Activated CD8-positive, alpha-beta T cell treated with anti-CD3 and anti-CD28 coated beads, Interleukin-2, amount 10 ng/mL, durations not matched to agents 7 days and 5 days (primary cell): ENCODE results near the gene PRODH2. TPM values are rescaled to one million over a fixed set of nuclear protein-coding genes. Genes with fewer than 3 reads are reported as not detected.

Experiments used
- ATAC-seq: fragments of 150-1000 bp; cut with Tn5 transposase; one replicate; pipeline ENCODE4 v1.10.0; 2021; ENCODE audit warnings: moderate library complexity
- CTCF ChIA-PET: fragments of 350-600 bp; sonication (Branson Sonifier 250); formaldehyde crosslinking; loops from one replicate; lab custom pipeline; 2021; ENCODE audit warnings: antibody characterized with exemption; lab: Charles Lee
- POLR2A ChIA-PET: fragments of 350-600 bp; sonication (Branson Sonifier 250); formaldehyde crosslinking; loops from one replicate; lab custom pipeline; 2021; ENCODE audit warnings: antibody characterized with exemption; lab: Charles Lee
- DNase-seq: peaks from one replicate; pipeline ENCODE4 v3.0.0-alpha.2; 2020
- H3K27ac Mint-ChIP-seq: one replicate; pipeline ENCODE4 v1.8.0; 2021; ENCODE audit warnings: mild to moderate bottlenecking, mixed read lengths
- H3K27me3 Mint-ChIP-seq: one replicate; pipeline ENCODE4 v1.8.0; 2021; ENCODE audit warnings: low read depth, mixed read lengths
- H3K36me3 Mint-ChIP-seq: one replicate; pipeline ENCODE4 v1.8.0; 2021; ENCODE audit warnings: low read depth, mixed read lengths
- H3K4me1 Mint-ChIP-seq: one replicate; pipeline ENCODE4 v1.8.0; 2021; ENCODE audit warnings: low read depth, mixed read lengths
- H3K4me3 Mint-ChIP-seq: one replicate; pipeline ENCODE4 v1.8.0; 2021; ENCODE audit warnings: mild to moderate bottlenecking, mixed read lengths
- H3K9me3 Mint-ChIP-seq: one replicate; pipeline ENCODE4 v1.8.0; 2022; ENCODE audit warnings: mixed read lengths; ENCODE audit not compliant: insufficient read depth
- total RNA-seq, 2 experiments: library from RNA; stranded (reverse); gene quantifications; one replicate each; pipeline ENCODE4 v1.2.3, GENCODE V29; 2021

PRODH2 gene
- total RNA-seq, 2 experiments from 2014 or later = not detected

DNA sequence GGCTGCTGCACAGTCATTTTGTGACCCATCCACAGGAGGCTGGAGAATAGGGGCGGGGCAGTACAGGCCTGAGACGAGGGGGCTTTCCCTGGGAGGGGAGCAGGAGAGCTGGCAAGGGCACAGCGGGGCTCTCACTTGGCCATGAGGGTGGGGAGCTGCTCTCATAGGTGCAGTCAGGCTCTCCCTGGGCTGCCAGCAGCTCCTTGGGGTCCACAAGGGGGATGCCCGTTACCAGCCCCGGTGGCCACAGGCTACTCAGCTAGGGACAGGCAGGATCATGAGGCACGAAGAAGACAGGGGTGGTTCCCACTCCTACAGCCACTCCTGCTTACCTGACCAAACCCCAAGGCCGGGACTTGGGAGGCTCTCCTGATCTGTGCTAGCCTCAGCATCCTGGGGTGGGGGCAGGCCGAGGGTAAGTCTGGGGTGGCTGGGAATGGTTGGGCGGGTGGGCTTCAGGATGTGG, 20.8 kb downstream of the PRODH2 start:
- no peaks in the 10 kb centered on the region for H3K9me3 Mint-ChIP-seq
- no peak for ATAC-seq
- POLR2A ChIA-PET = no interaction called here
- H3K4me3 Mint-ChIP-seq = no peak overlapping the region
- H3K27ac Mint-ChIP-seq = no peak overlapping the region
- CTCF ChIA-PET = no interaction called here
- H3K27me3 Mint-ChIP-seq = peaks cover 14% of the 10 kb centered on the region
- no peak for DNase-seq
- H3K4me1 Mint-ChIP-seq = no peaks in the 10 kb centered on the region
- no peaks in the 10 kb centered on the region for H3K36me3 Mint-ChIP-seq

DNA sequence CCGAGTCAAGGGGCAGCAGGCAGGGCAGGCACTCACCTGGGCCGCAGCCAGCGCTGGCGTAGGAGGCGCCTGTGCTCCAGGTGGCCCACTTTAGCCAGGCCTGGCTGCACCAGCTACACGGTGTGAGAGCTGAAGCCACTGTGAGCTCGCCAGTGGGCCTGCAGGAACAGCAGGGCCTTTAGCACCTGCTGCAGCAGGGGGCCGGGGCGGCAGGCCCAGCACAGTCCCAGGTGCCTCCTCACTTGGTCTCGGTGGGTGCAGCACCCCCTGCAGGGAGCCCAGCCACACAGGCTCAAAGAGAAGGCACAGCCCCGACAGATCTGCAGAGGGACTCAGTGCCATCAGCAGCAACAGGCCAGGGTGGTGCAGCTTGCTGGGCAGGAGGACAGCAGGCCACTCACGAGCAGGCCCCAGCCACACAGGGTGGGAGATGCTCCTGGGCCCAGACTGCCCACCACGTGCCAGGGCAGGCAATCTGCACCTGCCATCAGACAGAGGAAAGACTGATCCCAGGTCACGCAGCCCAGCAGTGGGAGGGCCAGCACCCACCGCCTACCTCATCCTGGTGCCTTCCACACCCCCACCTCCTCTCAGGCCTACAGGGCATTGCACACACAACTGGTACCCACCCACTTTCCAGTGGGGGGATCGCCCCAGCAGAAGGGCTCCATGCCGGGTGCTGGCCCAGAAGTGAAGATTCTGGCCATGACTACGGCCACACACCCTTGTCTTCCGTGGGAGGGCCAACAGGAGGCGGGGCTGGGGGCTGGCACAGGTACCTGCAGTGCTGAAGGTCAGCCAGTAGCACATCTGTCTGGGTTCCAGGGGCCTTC, 21.4 kb downstream of the PRODH2 start:
- Mint-ChIP-seq H3K4me1 (no peaks in the 10 kb centered on the region), H3K27ac (no peak overlapping the region), H3K27me3 (peaks cover 8% of the 10 kb centered on the region), H3K9me3 (no peaks in the 10 kb centered on the region), H3K4me3 (no peak overlapping the region), H3K36me3 (no peaks in the 10 kb centered on the region)
- peak; percentile 36 for DNase-seq
- POLR2A ChIA-PET = no interaction called here
- CTCF ChIA-PET = interaction anchor here (1.0 kb wide), 1 partner anchor 140 kb away, joined by 4 read pairs; no protein-coding TSS in a partner anchor
- ATAC-seq = peak; percentile 43

- Mint-ChIP-seq H3K9me3 (no peaks in the 10 kb centered on the region), H3K36me3 (no peaks in the 10 kb centered on the region), H3K27me3 (peaks cover 3% of the 10 kb centered on the region), H3K4me3 (no peak overlapping the region), H3K4me1 (no peaks in the 10 kb centered on the region), H3K27ac (no peak overlapping the region)
- CTCF ChIA-PET = interaction anchor here (1.0 to 1.8 kb wide), 2 partner anchors 29 to 141 kb away, joined by 4 read pairs; no protein-coding TSS in a partner anchor
- ATAC-seq (no peak), DNase-seq (no peak)
- POLR2A ChIA-PET = no interaction called here
Measured at GRCh38 chr19:35789978-35790944, 22.4 kb downstream of the PRODH2 start.

DNA sequence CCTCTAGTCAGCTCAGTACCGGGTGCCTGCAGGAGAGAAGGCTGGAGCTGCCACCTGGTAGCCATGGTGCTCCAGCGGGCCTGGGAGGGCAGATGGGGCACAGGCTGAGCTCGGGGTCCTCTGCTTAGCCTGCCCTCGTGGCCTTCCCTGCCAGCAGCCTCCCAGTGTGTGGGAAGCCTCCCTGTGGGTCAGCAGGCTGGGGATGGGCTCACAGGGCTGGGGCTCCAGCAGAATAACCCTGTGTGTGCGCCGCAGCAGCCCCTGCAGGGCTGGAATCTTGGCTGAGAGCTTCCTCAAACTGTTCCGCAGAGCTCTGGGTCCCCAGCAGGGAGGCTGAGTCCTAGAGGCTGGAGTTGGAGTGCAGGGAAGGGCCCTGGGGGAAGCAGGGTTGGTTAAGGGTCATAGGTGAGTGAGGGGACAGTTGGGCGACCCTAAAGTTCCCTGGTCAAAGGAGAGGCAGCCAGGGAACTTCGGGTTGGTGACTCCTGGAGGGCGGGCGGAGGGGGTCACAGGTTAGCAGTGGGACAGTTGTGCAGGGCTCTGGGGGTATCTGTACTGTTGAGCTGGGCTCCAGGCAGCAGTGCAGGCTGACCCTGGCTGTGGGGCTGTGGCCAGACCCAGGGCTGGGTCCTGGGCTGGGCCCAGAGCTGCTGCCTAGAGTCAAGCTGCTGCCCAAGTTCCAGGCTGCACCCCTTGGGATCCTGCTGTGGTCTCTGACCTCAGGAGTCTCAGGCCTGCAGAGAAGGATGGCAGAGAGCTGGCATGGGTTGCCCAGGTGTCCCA, 23.3 kb downstream of the PRODH2 start:
- ChIA-PET POLR2A (no interaction called here), CTCF (interaction anchor here (1.8 kb wide), 1 partner anchor 30 kb away, joined by 4 read pairs; no protein-coding TSS in a partner anchor)
- DNase-seq = no peak
- no peaks in the 10 kb centered on the region for H3K36me3 Mint-ChIP-seq
- H3K4me1 Mint-ChIP-seq = no peaks in the 10 kb centered on the region
- no peak overlapping the region for H3K27ac Mint-ChIP-seq
- peaks cover 3% of the 10 kb centered on the region for H3K27me3 Mint-ChIP-seq
- no peak overlapping the region for H3K4me3 Mint-ChIP-seq
- H3K9me3 Mint-ChIP-seq = no peaks in the 10 kb centered on the region
- ATAC-seq = no peak

- H3K9me3 Mint-ChIP-seq = no peaks in the 10 kb centered on the region
- no peak overlapping the region for H3K4me3 Mint-ChIP-seq
- no peaks in the 10 kb centered on the region for H3K4me1 Mint-ChIP-seq
- ChIA-PET POLR2A (no interaction called here), CTCF (interaction anchor here (1.8 kb wide), 1 partner anchor 31 kb away, joined by 4 read pairs; no protein-coding TSS in a partner anchor)
- ATAC-seq (no peak), DNase-seq (no peak)
- peaks cover under 1% of the 10 kb centered on the region for H3K36me3 Mint-ChIP-seq
- peaks cover 3% of the 10 kb centered on the region for H3K27me3 Mint-ChIP-seq
- H3K27ac Mint-ChIP-seq = no peak overlapping the region
Measured at GRCh38 chr19:35788205-35788960, 24.3 kb downstream of the PRODH2 start.

DNA sequence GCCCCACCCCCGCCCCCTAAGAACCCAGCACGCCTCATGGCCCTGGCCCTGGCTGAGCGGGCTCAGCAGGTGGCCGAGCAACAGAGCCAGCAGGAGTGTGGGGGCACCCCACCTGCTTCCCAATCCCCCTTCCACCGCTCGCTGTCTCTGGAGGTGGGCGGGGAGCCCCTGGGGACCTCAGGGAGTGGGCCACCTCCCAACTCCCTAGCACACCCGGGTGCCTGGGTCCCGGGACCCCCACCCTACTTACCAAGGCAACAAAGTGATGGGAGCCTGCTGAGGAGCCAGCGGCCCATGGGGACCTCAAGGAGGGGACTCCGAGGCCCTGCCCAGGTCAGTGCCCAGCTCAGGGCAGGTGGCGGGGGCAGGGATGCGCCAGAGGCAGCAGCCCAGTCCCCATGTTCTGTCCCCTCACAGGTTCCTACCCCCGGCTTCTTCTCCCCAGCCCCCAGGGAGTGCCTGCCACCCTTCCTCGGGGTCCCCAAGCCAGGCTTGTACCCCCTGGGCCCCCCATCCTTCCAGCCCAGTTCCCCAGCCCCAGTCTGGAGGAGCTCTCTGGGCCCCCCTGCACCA, 25.3 kb downstream of the PRODH2 start:
- Mint-ChIP-seq H3K9me3 (no peaks in the 10 kb centered on the region), H3K36me3 (peaks cover 8% of the 10 kb centered on the region), H3K27me3 (no peaks in the 10 kb centered on the region), H3K27ac (no peak overlapping the region), H3K4me3 (no peak overlapping the region), H3K4me1 (no peaks in the 10 kb centered on the region)
- DNase-seq = no peak
- no peak for ATAC-seq
- CTCF ChIA-PET = no interaction called here
- POLR2A ChIA-PET = no interaction called here

GRCh38 chr19:35786299-35787160, 26.1 kb downstream of the PRODH2 start:
- H3K4me3 Mint-ChIP-seq = no peak overlapping the region
- H3K36me3 Mint-ChIP-seq = peaks cover 11% of the 10 kb centered on the region
- no peak overlapping the region for H3K27ac Mint-ChIP-seq
- no peaks in the 10 kb centered on the region for H3K4me1 Mint-ChIP-seq
- POLR2A ChIA-PET = interaction anchor here (0.6 to 0.8 kb wide), 2 partner anchors 14 to 41 kb away, joined by 3 read pairs; partner anchors contain the start of genes PSENEN and U2AF1L4
- H3K27me3 Mint-ChIP-seq = no peaks in the 10 kb centered on the region
- CTCF ChIA-PET = no interaction called here
- no peaks in the 10 kb centered on the region for H3K9me3 Mint-ChIP-seq
- DNase-seq (no peak), ATAC-seq (no peak)

DNA sequence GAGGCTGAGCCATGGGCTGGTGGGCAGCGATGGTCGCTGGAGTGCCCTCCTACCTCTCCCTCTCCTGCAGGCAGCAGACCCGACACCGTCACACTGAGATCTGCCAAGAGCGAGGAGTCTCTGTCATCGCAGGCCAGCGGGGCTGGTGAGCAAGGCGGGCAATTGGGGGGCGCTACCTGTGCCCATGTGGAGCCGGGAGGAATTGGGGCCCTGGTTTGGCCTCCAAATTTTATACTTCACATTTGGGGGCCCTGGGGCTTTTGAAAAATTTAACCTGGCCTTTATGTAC, 27.4 kb downstream of the PRODH2 start:
- no peak for DNase-seq
- Mint-ChIP-seq H3K27me3 (no peaks in the 10 kb centered on the region), H3K4me1 (no peaks in the 10 kb centered on the region), H3K36me3 (peaks cover 17% of the 10 kb centered on the region), H3K27ac (no peak overlapping the region), H3K4me3 (no peak overlapping the region), H3K9me3 (no peaks in the 10 kb centered on the region)
- ChIA-PET CTCF (no interaction called here), POLR2A (no interaction called here)
- ATAC-seq = no peak

GRCh38 chr19:35784503-35785338, 27.9 kb downstream of the PRODH2 start:
- ATAC-seq (no peak), DNase-seq (no peak)
- Mint-ChIP-seq H3K4me1 (no peaks in the 10 kb centered on the region), H3K4me3 (no peak overlapping the region), H3K27ac (no peak overlapping the region), H3K36me3 (peaks cover 20% of the 10 kb centered on the region), H3K27me3 (no peaks in the 10 kb centered on the region), H3K9me3 (no peaks in the 10 kb centered on the region)
- CTCF ChIA-PET = no interaction called here
- POLR2A ChIA-PET = no interaction called here
